ENCODE data around the gene LONRF3. TPM values are rescaled to one million over a fixed set of nuclear protein-coding genes. Genes with fewer than 3 reads are reported as not detected.

LONRF3 gene
- total RNA-seq: 1 to 10 TPM; 5.0 to 5.4 TPM

- peak; percentile 71 for DNase-seq
- H3K9me3 Mint-ChIP-seq: no peaks in the 10 kb centered on the region
- H3K27ac Mint-ChIP-seq: peak within 1 kb of the TSS; percentile 88
- H3K27me3 Mint-ChIP-seq (ENCODE audit: low read depth): peaks cover 6% of the 10 kb centered on the region
- H3K36me3 Mint-ChIP-seq (ENCODE audit: low read depth): peaks cover 3% of the 10 kb centered on the region
- H3K4me3 Mint-ChIP-seq: peak within 1 kb of the TSS; percentile 83
- H3K4me1 Mint-ChIP-seq (ENCODE audit: low read depth): peaks cover 12% of the 10 kb centered on the region
- intact Hi-C loops (cut with micrococcal nuclease): no loop called here
- CTCF ChIA-PET: no interaction called here
Observed at GRCh38 chrX:118974088-118974907, at the start of gene LONRF3. Gene LONRF3, plus strand, starts transcription at chrX:118974618. Its CDS starts 163 bp downstream, at chrX:118974781.

- intact Hi-C loops (cut with micrococcal nuclease): no loop called here
- no peak for DNase-seq
- Mint-ChIP-seq H3K4me1 (ENCODE audit: low read depth) (no peaks in the 10 kb centered on the region), H3K9me3 (no peaks in the 10 kb centered on the region), H3K27me3 (ENCODE audit: low read depth) (no peaks in the 10 kb centered on the region), H3K4me3 (no peak overlapping the region), H3K36me3 (ENCODE audit: low read depth) (no peaks in the 10 kb centered on the region), H3K27ac (no peak overlapping the region)
- CTCF ChIA-PET: no interaction called here
Observed at GRCh38 chrX:118928151-118928550, 46.3 kb upstream of the LONRF3 start.

DNA sequence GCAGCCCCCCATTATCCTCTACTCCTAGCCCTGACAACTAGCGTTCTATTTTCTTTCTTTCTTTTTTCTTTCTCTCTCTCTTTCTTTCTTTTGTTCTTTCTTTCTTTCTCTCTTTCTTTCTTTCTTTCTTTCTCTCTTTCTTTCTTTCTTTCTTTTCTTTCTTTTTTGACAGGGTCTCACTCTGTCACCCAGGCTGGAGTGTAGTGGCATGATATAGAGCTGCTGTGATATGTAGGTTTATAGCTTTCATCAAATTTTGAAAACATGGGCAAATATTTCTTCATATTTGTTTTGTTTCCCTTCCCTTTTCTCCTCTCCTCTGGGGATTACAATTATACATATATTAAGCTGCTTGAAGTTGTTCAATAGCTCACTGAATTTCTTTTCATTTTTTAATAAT is 39.1 kb upstream of the LONRF3 start:
- CTCF ChIA-PET: no interaction called here
- intact Hi-C loops (cut with micrococcal nuclease): no loop called here
- Mint-ChIP-seq H3K36me3 (ENCODE audit: low read depth) (no peaks in the 10 kb centered on the region), H3K9me3 (no peaks in the 10 kb centered on the region), H3K4me1 (ENCODE audit: low read depth) (no peaks in the 10 kb centered on the region), H3K4me3 (no peak overlapping the region), H3K27me3 (ENCODE audit: low read depth) (peaks cover 3% of the 10 kb centered on the region), H3K27ac (no peak overlapping the region)
- no peak for DNase-seq

- no peak overlapping the region for H3K27ac Mint-ChIP-seq
- no peak overlapping the region for H3K4me3 Mint-ChIP-seq
- H3K9me3 Mint-ChIP-seq: no peaks in the 10 kb centered on the region
- no peak for DNase-seq
- H3K36me3 Mint-ChIP-seq (ENCODE audit: low read depth): no peaks in the 10 kb centered on the region
- peaks cover 3% of the 10 kb centered on the region for H3K27me3 Mint-ChIP-seq (ENCODE audit: low read depth)
- CTCF ChIA-PET: no interaction called here
- H3K4me1 Mint-ChIP-seq (ENCODE audit: low read depth): no peaks in the 10 kb centered on the region
- intact Hi-C loops (cut with micrococcal nuclease): no loop called here
Observed at GRCh38 chrX:118941147-118941546, 33.3 kb upstream of the LONRF3 start.

- no peaks in the 10 kb centered on the region for H3K9me3 Mint-ChIP-seq
- no peak overlapping the region for H3K27ac Mint-ChIP-seq
- H3K27me3 Mint-ChIP-seq (ENCODE audit: low read depth): peaks cover 3% of the 10 kb centered on the region
- no peak overlapping the region for H3K4me3 Mint-ChIP-seq
- H3K36me3 Mint-ChIP-seq (ENCODE audit: low read depth): no peaks in the 10 kb centered on the region
- H3K4me1 Mint-ChIP-seq (ENCODE audit: low read depth): no peaks in the 10 kb centered on the region
- no peak for DNase-seq
- CTCF ChIA-PET: no interaction called here
- intact Hi-C loops (cut with micrococcal nuclease): no loop called here
Observed at GRCh38 chrX:118943102-118943501, 31.3 kb upstream of the LONRF3 start.

DNA sequence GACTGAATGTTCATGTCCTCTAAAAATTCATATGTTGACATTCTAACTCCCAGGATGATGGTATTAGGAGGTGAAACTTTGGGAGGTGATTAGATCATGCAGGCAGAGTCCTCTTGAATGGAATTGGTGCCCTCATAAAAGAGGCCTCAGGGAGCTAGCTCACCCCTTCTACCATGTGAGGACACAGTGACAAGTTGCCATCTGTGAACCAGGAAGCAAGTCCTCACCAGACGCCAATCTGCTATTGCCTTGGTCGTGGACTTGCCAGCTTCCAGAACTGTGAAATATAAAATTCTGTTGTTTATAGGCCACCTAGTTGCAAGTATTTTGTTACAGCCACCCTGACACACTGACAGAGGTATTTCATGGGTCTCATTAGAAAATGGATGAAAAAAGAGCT is 28.5 kb upstream of the LONRF3 start:
- H3K9me3 Mint-ChIP-seq: no peaks in the 10 kb centered on the region
- H3K4me1 Mint-ChIP-seq (ENCODE audit: low read depth): no peaks in the 10 kb centered on the region
- H3K27ac Mint-ChIP-seq: no peak overlapping the region
- H3K36me3 Mint-ChIP-seq (ENCODE audit: low read depth): no peaks in the 10 kb centered on the region
- H3K4me3 Mint-ChIP-seq: no peak overlapping the region
- intact Hi-C loops (cut with micrococcal nuclease): no loop called here
- no peak for DNase-seq
- CTCF ChIA-PET: no interaction called here
- H3K27me3 Mint-ChIP-seq (ENCODE audit: low read depth): no peaks in the 10 kb centered on the region

DNA sequence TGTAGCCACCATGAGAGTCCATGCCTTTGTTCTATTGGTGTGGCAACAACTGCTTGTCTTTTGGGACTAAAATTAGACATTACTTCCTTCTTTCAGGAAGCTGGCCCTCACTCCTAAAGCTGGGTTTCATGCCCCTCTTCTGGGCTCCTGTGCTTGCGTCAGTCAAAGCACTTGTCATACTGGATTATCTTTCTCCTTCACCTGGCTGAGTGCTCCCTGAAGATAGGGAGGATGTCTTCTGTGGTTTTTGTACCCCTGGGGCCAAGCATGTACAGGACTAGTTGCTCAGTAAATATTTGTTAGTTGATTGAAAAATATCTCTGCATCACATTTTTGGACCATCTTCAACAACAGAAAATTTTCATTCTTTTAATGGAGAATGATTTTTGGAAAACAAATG is 26.1 kb upstream of the LONRF3 start:
- no peaks in the 10 kb centered on the region for H3K9me3 Mint-ChIP-seq
- no peaks in the 10 kb centered on the region for H3K36me3 Mint-ChIP-seq (ENCODE audit: low read depth)
- no peak for DNase-seq
- no peaks in the 10 kb centered on the region for H3K4me1 Mint-ChIP-seq (ENCODE audit: low read depth)
- no peak overlapping the region for H3K4me3 Mint-ChIP-seq
- H3K27ac Mint-ChIP-seq: no peak overlapping the region
- no peaks in the 10 kb centered on the region for H3K27me3 Mint-ChIP-seq (ENCODE audit: low read depth)
- intact Hi-C loops (cut with micrococcal nuclease): no loop called here
- CTCF ChIA-PET: no interaction called here

DNA sequence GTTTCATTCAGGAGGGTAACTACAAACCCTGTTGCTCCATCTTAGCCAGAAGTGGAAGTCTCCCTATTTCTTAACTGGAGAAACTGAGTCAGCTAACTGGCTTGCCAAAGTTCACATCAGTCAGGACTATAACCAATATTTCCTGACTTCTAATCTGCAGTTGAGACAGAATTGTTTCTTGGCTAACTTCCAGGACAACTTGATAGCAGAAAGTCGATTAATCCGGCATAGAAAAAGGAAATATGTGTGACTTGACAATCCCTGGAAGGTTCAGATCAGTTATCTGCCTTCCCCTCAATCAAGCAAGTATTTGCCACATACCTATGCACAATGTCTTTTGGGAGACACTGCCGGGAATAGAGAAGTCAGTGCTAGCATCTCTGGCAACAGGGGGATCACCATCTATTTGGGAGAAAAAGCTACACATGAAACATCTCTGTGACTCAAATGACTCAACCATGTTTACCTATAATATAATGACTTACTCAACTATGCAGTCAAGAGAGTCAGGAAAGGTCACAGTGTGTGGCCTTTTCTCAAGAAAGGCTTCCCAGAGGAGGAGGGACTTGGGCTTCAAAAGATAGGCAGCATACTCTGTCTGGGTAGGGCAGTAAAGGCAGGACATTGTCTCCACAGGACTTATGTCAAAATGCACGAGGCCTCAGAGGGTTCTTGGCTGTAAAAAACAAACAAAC is 12.4 kb upstream of the LONRF3 start:
- Mint-ChIP-seq H3K4me3 (no peak overlapping the region), H3K27me3 (ENCODE audit: low read depth) (no peaks in the 10 kb centered on the region), H3K36me3 (ENCODE audit: low read depth) (no peaks in the 10 kb centered on the region), H3K9me3 (no peaks in the 10 kb centered on the region), H3K27ac (no peak overlapping the region), H3K4me1 (ENCODE audit: low read depth) (peaks cover 1% of the 10 kb centered on the region)
- intact Hi-C loops (cut with micrococcal nuclease): no loop called here
- CTCF ChIA-PET: no interaction called here
- DNase-seq: no peak

- no peaks in the 10 kb centered on the region for H3K36me3 Mint-ChIP-seq (ENCODE audit: low read depth)
- H3K27me3 Mint-ChIP-seq (ENCODE audit: low read depth): no peaks in the 10 kb centered on the region
- no peak for DNase-seq
- CTCF ChIA-PET: no interaction called here
- no peak overlapping the region for H3K27ac Mint-ChIP-seq
- no peaks in the 10 kb centered on the region for H3K9me3 Mint-ChIP-seq
- H3K4me1 Mint-ChIP-seq (ENCODE audit: low read depth): peaks cover 1% of the 10 kb centered on the region
- intact Hi-C loops (cut with micrococcal nuclease): no loop called here
- no peak overlapping the region for H3K4me3 Mint-ChIP-seq
Observed at GRCh38 chrX:118963159-118963558, 11.3 kb upstream of the LONRF3 start.

DNA sequence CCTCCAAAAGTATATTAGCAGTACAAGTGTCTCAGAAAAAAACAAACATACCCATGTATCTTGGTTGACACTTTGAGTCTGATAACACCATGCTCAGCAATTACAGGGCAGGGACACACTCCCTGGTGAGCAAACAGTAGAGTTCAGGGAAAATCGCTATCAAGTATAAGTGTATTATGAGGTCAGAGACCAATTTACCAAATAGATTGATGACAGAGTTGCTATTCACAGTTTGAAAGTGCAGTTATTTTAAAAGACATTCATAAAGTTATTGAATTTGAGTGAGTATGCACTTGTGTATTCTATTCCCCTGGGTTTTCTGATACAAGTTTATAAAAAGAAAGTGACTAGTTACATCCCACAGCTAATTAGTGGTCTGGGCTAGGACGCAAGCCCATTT is 10.2 kb upstream of the LONRF3 start:
- intact Hi-C loops (cut with micrococcal nuclease): no loop called here
- Mint-ChIP-seq H3K4me1 (ENCODE audit: low read depth) (peaks cover 1% of the 10 kb centered on the region), H3K9me3 (no peaks in the 10 kb centered on the region), H3K27ac (no peak overlapping the region), H3K4me3 (no peak overlapping the region), H3K36me3 (ENCODE audit: low read depth) (no peaks in the 10 kb centered on the region), H3K27me3 (ENCODE audit: low read depth) (no peaks in the 10 kb centered on the region)
- CTCF ChIA-PET: no interaction called here
- no peak for DNase-seq

DNA sequence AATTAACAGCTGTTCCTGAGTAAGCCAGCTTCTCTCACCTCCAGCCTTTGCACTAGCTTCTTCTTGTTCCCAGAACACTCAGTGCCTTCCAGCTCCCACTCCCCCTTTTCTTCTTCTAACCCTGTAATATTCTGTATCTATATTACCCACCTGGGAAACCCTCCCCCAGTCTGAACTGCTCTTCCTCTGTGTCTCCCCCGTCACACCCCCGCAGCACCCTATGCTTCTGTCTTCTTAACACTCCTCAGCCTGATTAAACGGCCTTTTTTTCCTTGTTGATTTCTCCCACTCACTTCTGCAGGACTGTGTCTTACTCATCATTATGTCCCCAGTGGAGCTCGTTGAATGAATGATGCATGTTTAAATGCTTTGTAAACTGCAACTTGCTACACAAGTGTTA is 9.0 kb upstream of the LONRF3 start:
- Mint-ChIP-seq H3K36me3 (ENCODE audit: low read depth) (no peaks in the 10 kb centered on the region), H3K4me1 (ENCODE audit: low read depth) (peaks cover 1% of the 10 kb centered on the region), H3K9me3 (no peaks in the 10 kb centered on the region), H3K4me3 (no peak overlapping the region), H3K27ac (no peak overlapping the region), H3K27me3 (ENCODE audit: low read depth) (no peaks in the 10 kb centered on the region)
- intact Hi-C loops (cut with micrococcal nuclease): no loop called here
- DNase-seq: no peak
- CTCF ChIA-PET: no interaction called here

DNA sequence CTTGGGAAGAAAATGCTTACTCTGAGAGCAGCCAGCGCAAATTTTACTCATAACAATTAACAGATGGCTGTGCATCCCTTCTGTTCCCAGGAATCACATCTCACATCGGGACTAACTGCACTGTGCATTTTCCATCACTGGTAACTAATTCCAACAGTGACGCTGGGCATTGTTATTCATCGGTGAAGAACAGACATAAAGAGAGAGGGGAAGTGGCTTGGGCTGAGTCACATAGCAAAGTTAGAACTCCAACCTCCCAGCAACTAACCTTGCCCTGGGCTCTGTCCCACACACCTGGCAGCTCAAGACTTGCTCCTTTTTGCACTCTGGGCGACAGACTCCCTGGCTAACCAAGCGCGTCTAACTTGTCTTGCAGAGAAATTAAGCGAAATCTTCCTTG is 6.4 kb upstream of the LONRF3 start:
- no peaks in the 10 kb centered on the region for H3K9me3 Mint-ChIP-seq
- H3K4me3 Mint-ChIP-seq: no peak overlapping the region
- CTCF ChIA-PET: no interaction called here
- H3K36me3 Mint-ChIP-seq (ENCODE audit: low read depth): no peaks in the 10 kb centered on the region
- peaks cover 3% of the 10 kb centered on the region for H3K27me3 Mint-ChIP-seq (ENCODE audit: low read depth)
- DNase-seq: no peak
- H3K27ac Mint-ChIP-seq: no peak overlapping the region
- no peaks in the 10 kb centered on the region for H3K4me1 Mint-ChIP-seq (ENCODE audit: low read depth)
- intact Hi-C loops (cut with micrococcal nuclease): no loop called here

DNA sequence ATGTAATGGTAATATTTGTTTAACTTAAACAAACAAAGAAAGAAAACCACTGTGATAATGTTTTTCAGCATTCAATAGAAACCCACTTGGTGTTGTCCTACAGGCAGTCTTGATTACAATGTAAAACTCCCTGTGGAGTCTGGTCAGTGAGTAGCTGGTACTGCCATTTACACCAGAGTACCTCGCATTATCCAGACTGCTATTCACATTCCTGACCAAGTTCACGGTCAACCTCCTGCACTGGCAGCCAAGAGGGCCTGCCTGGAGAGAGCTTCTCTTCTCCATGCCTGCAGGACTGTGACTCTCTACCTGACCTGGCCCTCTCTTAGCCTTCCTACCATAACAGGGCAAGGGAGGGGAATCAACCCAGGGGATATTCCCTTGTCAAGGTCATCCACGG is 2.9 kb upstream of the LONRF3 start:
- Mint-ChIP-seq H3K36me3 (ENCODE audit: low read depth) (peaks cover 3% of the 10 kb centered on the region), H3K4me1 (ENCODE audit: low read depth) (no peaks in the 10 kb centered on the region), H3K4me3 (no peak overlapping the region), H3K27me3 (ENCODE audit: low read depth) (peaks cover 6% of the 10 kb centered on the region), H3K9me3 (no peaks in the 10 kb centered on the region), H3K27ac (no peak overlapping the region)
- no peak for DNase-seq
- intact Hi-C loops (cut with micrococcal nuclease): no loop called here
- CTCF ChIA-PET: interaction anchor here (1.3 kb wide), 1 partner anchor 93 kb away, joined by 5 read pairs; no protein-coding TSS in a partner anchor
